ENCODE results near the gene SPOCK1. TPM values are rescaled to one million over a fixed set of nuclear protein-coding genes. Genes with fewer than 3 reads are reported as not detected.

The SPOCK1 gene
- total and polyA plus RNA-seq, 2 of the 13 experiments (the other 11 are each of a cell fraction or from before 2014, with no cell fraction given), result 0.18 to 0.29 TPM

GRCh38 chr5:137206030-137206715, 293.0 kb downstream of the SPOCK1 start (continued):
- no peak for TF ChIP-seq REST (IDR thresholded peaks at IDR 0.05; ENCODE audit: borderline replicate concordance in 1 of 2, low read depth in 1 of 2, low read length in 2 of 2)
- no peak for TF ChIP-seq ZNF326 (CRISPR knock-in tag; IDR thresholded peaks at IDR 0.05; ENCODE audit: borderline replicate concordance)
- TF ChIP-seq NFIC (IDR thresholded peaks at IDR 0.05; ENCODE audit: low read length), result no peak

- H3K9ac ChIP-seq (ENCODE audit: insufficient read depth, low read depth, low read length), result no peak overlapping the region
- H3K9me3 ChIP-seq (ENCODE audit: low read length), result no peaks in the 10 kb centered on the region
- no peak overlapping the region for H2AFZ ChIP-seq (ENCODE audit: low read length)
- H3K27me3 ChIP-seq (ENCODE audit: control insufficient read depth in 1 of 2, insufficient read depth in 2 of 2, low read length in 2 of 2), result no peaks in the 10 kb centered on the region
- ChIA-PET POLR2A (no interaction called here), CTCF (ENCODE audit: low intra/inter-chr PET ratio, low total read pairs) (no interaction called here)
- DNase-seq (ENCODE audit: low spot score), result no peak
- no peaks in the 10 kb centered on the region for H4K20me1 ChIP-seq (ENCODE audit: insufficient read depth, low read length)
- no peaks in the 10 kb centered on the region for H3K79me2 ChIP-seq (ENCODE audit: insufficient read depth, low read length)
- no peak for FAIRE-seq
- in situ Hi-C loops (cut with HindIII; ENCODE audit: extremely low pct_ligation_motif_present, low pct_unique_long_range_greater_than_20kb) (no loop called here), intact Hi-C loops (cut with micrococcal nuclease; ENCODE audit: unreplicated experiment) (no loop called here)
- 15% methylated on average over 6 of the region's 6 CpGs for WGBS (ENCODE audit: low lambda C conversion rate)
- H3K36me3 ChIP-seq (replicated peaks in 1 of 2; ENCODE audit: control insufficient read depth in 1 of 2, insufficient read depth in 2 of 2, low read length in 2 of 2), result no peaks in the 10 kb centered on the region
- no peak for ATAC-seq
- no peak overlapping the region for H3K4me2 ChIP-seq (ENCODE audit: low read depth, low read length)
- H3K4me1 ChIP-seq (ENCODE audit: insufficient read depth, low read length), result no peaks in the 10 kb centered on the region
- no peak overlapping the region for H3K4me3 ChIP-seq (replicated peaks in 1 of 3; ENCODE audit: insufficient read depth in 1 of 3, low read depth in 2 of 3, low read length in 3 of 3)
- H3K27ac ChIP-seq (ENCODE audit: extremely low read length, insufficient read depth, low read length), result no peak overlapping the region
- BruUV-seq (replicated peaks), result no TSS peak
- TF ChIP-seq CENPX (CRISPR knock-in tag; IDR thresholded peaks at IDR 0.05), result no peak
- no peak for TF ChIP-seq ZNF589 (CRISPR knock-in tag; conservative IDR thresholded peaks at IDR 0.05)
- TF ChIP-seq CENPT (CRISPR knock-in tag; IDR thresholded peaks at IDR 0.05; ENCODE audit: low read depth), result no peak
- TF ChIP-seq ZNF205 (CRISPR knock-in tag; IDR thresholded peaks at IDR 0.05), result no peak
- TF ChIP-seq ZNF292 (CRISPR knock-in tag; IDR thresholded peaks at IDR 0.05; ENCODE audit: borderline replicate concordance, low read depth), result no peak
- TF ChIP-seq EED (CRISPR knock-in tag; IDR thresholded peaks at IDR 0.05), result no peak
- TF ChIP-seq ZNF644 (CRISPR knock-in tag; IDR thresholded peaks at IDR 0.05; ENCODE audit: low read depth), result no peak
- no peak for TF ChIP-seq ZBTB46 (CRISPR knock-in tag; IDR thresholded peaks at IDR 0.05; ENCODE audit: borderline replicate concordance)
- TF ChIP-seq ZNF282 (IDR thresholded peaks at IDR 0.05; ENCODE audit: partially characterized antibody), result no peak
- no peak for TF ChIP-seq ARHGAP35 (CRISPR knock-in tag; IDR thresholded peaks at IDR 0.05; ENCODE audit: borderline replicate concordance)
- no peak for TF ChIP-seq FOXO1 (CRISPR knock-in tag; IDR thresholded peaks at IDR 0.05)
- TF ChIP-seq ZNF329 (CRISPR knock-in tag; IDR thresholded peaks at IDR 0.05; ENCODE audit: low read depth), result no peak
- no peak for TF ChIP-seq HHEX (CRISPR knock-in tag; IDR thresholded peaks at IDR 0.05)
Observed at GRCh38 chr5:137205231-137206027, 293.7 kb downstream of the SPOCK1 start.
